KMS-11 (cell line): Measurements from ENCODE around the gene ZBTB20.

Experiments
- H2AFZ ChIP-seq: fragments of 200-600 bp; sonication (generic); 2 replicates; pipeline ENCODE4 v1.6.1; 2016; ENCODE audit warnings: antibody characterized with exemption, mixed run types, low read depth
- H3K27ac ChIP-seq: fragments of 200-600 bp; sonication (generic); 2 replicates; pipeline ENCODE4 v1.6.1; 2016; ENCODE audit warnings: mild to moderate bottlenecking, mixed run types
- H3K27me3 ChIP-seq: fragments of 200-600 bp; sonication (generic); 2 replicates; pipeline ENCODE4 v1.6.1; 2017; ENCODE audit warnings: mild to moderate bottlenecking, low read depth, mixed run types, moderate library complexity; ENCODE audit not compliant: insufficient read depth
- H3K36me3 ChIP-seq: fragments of 200-600 bp; sonication (generic); 2 replicates; pipeline ENCODE4 v1.6.1; 2017; ENCODE audit warnings: mild to moderate bottlenecking, mixed run types; ENCODE audit not compliant: insufficient read depth
- H3K4me1 ChIP-seq: fragments of 200-600 bp; sonication (generic); 2 replicates; pipeline ENCODE4 v1.6.1; 2016; ENCODE audit warnings: mild to moderate bottlenecking, low read depth, mixed run types; ENCODE audit not compliant: poor library complexity, severe bottlenecking
- H3K4me2 ChIP-seq: fragments of 200-600 bp; sonication (generic); 2 replicates; pipeline ENCODE4 v1.7.0; 2016; ENCODE audit warnings: mild to moderate bottlenecking, mixed run types
- H3K4me3 ChIP-seq: fragments of 200-600 bp; sonication (generic); IDR thresholded peaks from 2 replicates; pipeline ENCODE4 v1.6.1; 2017; ENCODE audit warnings: low read depth, low read length, mixed read lengths; ENCODE audit not compliant: insufficient read depth
- H3K79me2 ChIP-seq: fragments of 200-600 bp; sonication (generic); 2 replicates; pipeline ENCODE4 v1.6.1; 2016; ENCODE audit warnings: low read depth, mixed run types; ENCODE audit not compliant: insufficient read depth
- H3K9ac ChIP-seq: fragments of 200-600 bp; sonication (generic); 2 replicates; pipeline ENCODE4 v1.6.1; 2016; ENCODE audit warnings: mild to moderate bottlenecking, mixed run types
- H4K20me1 ChIP-seq: fragments of 200-600 bp; sonication (generic); 2 replicates; pipeline ENCODE4 v1.6.1; 2016; ENCODE audit warnings: mild to moderate bottlenecking, mixed run types; ENCODE audit not compliant: insufficient read depth
- TF ChIP-seq, protein P1 (sequence below): fragments of 200-600 bp; sonication (generic); conservative IDR thresholded peaks from 2 replicates; pipeline ENCODE4 v1.6.1; 2017; ENCODE audit warnings: low read depth, mild to moderate bottlenecking, antibody characterized with exemption, low read length, moderate library complexity, mixed read lengths

Gene ZBTB20

DNA sequence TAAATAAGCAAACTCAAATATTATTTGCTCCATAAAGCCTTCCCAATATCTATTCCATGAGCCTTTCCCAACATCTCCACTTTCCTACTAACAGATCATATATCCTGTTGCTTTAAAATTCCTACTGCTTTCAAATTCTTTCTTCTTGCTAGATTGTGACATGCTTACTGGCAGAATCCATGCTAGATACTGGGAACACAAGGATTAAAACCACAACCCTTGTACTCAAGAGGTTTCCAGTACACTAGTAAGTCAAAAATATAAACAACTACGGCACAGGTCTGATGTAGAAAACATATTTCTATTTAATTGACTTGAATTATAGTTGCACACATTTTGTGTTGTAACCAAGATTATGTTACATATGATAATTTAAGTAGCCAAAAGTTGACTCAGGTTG, 275.0 kb downstream of the ZBTB20 start:
- Histone ChIP-seq H3K4me2 (no peak overlapping the region), H3K36me3 (no peaks in the 10 kb centered on the region), H3K9ac (no peak overlapping the region), H3K79me2 (no peaks in the 10 kb centered on the region), H4K20me1 (no peaks in the 10 kb centered on the region), H3K4me1 (no peaks in the 10 kb centered on the region), H3K27me3 (no peaks in the 10 kb centered on the region), H3K27ac (no peak overlapping the region), H3K4me3 (no peak overlapping the region), H2AFZ (no peak overlapping the region)
- TF ChIP-seq, protein P1, sequence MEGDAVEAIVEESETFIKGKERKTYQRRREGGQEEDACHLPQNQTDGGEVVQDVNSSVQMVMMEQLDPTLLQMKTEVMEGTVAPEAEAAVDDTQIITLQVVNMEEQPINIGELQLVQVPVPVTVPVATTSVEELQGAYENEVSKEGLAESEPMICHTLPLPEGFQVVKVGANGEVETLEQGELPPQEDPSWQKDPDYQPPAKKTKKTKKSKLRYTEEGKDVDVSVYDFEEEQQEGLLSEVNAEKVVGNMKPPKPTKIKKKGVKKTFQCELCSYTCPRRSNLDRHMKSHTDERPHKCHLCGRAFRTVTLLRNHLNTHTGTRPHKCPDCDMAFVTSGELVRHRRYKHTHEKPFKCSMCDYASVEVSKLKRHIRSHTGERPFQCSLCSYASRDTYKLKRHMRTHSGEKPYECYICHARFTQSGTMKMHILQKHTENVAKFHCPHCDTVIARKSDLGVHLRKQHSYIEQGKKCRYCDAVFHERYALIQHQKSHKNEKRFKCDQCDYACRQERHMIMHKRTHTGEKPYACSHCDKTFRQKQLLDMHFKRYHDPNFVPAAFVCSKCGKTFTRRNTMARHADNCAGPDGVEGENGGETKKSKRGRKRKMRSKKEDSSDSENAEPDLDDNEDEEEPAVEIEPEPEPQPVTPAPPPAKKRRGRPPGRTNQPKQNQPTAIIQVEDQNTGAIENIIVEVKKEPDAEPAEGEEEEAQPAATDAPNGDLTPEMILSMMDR = no peak

DNA sequence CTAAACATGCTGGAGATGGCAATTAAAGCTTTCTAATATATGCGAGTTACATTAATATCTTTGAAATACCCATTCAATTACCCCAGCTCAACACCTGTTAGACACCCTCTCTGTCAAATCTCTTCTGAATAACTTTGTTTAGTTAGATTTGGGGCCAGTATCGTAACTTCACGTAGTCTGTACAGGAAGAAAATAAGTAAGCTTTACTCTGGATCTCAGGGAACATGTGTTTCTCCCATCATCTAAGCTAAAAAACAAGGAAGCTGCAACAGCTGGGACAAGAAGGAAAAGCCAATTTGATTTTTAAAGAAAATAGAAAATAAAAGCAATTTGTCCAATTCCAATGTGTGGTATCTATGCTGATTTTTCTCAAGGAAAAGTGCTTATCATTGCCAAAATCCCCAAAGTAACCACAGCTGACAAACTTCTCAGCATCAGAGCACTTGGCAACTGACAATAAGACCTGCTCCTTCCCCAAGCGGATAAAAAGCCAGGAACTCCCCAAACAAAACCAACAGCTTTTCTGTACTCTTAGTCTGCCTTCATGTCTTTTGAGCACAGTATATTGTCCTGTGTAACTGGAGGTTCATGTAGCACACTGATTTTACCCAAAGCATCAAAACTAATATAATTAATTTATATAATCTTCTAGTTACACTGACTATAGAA, 279.1 kb downstream of the ZBTB20 start:
- no peaks in the 10 kb centered on the region for H4K20me1 ChIP-seq
- H3K36me3 ChIP-seq = no peaks in the 10 kb centered on the region
- H3K4me3 ChIP-seq = no peak overlapping the region
- H3K4me2 ChIP-seq = no peak overlapping the region
- H3K4me1 ChIP-seq = peaks cover 14% of the 10 kb centered on the region
- H3K27ac ChIP-seq = no peak overlapping the region
- H3K79me2 ChIP-seq = no peaks in the 10 kb centered on the region
- no peak overlapping the region for H2AFZ ChIP-seq
- no peaks in the 10 kb centered on the region for H3K27me3 ChIP-seq
- TF ChIP-seq, protein P1 = no peak
- no peak overlapping the region for H3K9ac ChIP-seq

DNA sequence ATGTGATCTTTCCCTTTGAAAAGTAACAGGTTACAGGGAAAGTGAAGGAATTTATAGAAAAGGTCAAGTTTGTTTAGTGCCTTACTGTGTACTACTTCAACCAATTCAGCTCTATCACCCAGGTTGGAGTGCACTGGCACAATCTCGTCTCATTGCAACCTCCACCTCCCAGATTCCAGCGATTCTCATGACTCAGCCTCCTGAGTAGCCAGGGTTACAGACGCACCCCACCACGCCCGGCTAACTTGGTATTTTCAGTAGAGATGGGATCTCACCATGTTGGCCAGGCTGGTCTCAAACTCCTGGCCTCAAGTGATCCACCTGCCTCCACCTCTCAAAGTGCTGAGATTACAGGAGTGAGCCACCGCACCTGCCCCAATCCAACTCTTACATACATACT, 279.7 kb downstream of the ZBTB20 start:
- Histone ChIP-seq H3K79me2 (no peaks in the 10 kb centered on the region), H3K9ac (no peak overlapping the region), H3K4me1 (peaks cover 14% of the 10 kb centered on the region), H3K27me3 (no peaks in the 10 kb centered on the region), H2AFZ (no peak overlapping the region), H3K36me3 (no peaks in the 10 kb centered on the region), H3K27ac (no peak overlapping the region), H4K20me1 (no peaks in the 10 kb centered on the region), H3K4me3 (no peak overlapping the region), H3K4me2 (no peak overlapping the region)
- TF ChIP-seq, protein P1 = no peak

DNA sequence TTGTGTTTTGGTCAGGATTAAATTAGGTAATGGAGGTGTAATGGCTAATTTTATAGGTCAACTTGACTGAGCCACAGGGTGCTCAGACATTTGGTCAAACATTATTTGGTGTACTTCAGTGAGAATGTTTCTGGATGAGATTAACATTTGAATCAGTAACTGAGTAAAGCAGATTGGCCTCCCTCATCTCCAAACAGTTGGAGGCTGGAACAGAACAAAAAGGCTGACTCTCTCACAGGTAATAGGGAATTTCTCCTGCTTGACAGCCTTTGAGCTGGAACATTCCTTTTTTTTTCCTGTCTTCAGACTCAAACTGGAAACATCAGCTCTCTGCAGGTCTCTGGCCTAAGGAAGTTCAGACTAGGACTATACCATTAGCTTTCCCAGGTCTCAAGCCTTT, 280.7 kb downstream of the ZBTB20 start:
- no peaks in the 10 kb centered on the region for H3K36me3 ChIP-seq
- no peaks in the 10 kb centered on the region for H4K20me1 ChIP-seq
- H3K79me2 ChIP-seq = no peaks in the 10 kb centered on the region
- H3K9ac ChIP-seq = no peak overlapping the region
- H2AFZ ChIP-seq = no peak overlapping the region
- H3K4me1 ChIP-seq = peaks cover 24% of the 10 kb centered on the region
- H3K4me2 ChIP-seq = no peak overlapping the region
- H3K27ac ChIP-seq = no peak overlapping the region
- TF ChIP-seq, protein P1 = no peak
- H3K27me3 ChIP-seq = no peaks in the 10 kb centered on the region
- H3K4me3 ChIP-seq = no peak overlapping the region
